GM21526 (cell line): ENCODE results near the gene BRCC3.
A peak's percentile ranks its signal among the peaks of the same experiment; 100 is the strongest.

ENCODE experiments used
- ATAC-seq: cut with Tn5 transposase; IDR thresholded peaks from one replicate; pipeline ENCODE4 v1.9.1; 2021; ENCODE audit warnings: moderate library complexity; ENCODE audit not compliant: unreplicated experiment, low FRiP score

BRCC3 gene

GRCh38 chrX:155056877-155057792 is 14.2 kb upstream of the BRCC3 start:
- ATAC-seq: peak; percentile 79

- ATAC-seq: no peak
These were observed 9.5 kb upstream of the BRCC3 start for GRCh38 chrX:155061760-155062159.

- ATAC-seq: no peak
These were observed 6.1 kb upstream of the BRCC3 start for GRCh38 chrX:155065035-155065734.

GRCh38 chrX:155068165-155068564 is 3.1 kb upstream of the BRCC3 start:
- ATAC-seq: no peak

- ATAC-seq: no peak
These were observed 1.9 kb upstream of the BRCC3 start for GRCh38 chrX:155069414-155069813.

GRCh38 chrX:155070038-155070437 is 1.3 kb upstream of the BRCC3 start:
- ATAC-seq: no peak

GRCh38 chrX:155070663-155070974 is 689 bp upstream of the BRCC3 start:
- peak; percentile 19 for ATAC-seq

- no peak for ATAC-seq
These were observed 479 bp downstream of the BRCC3 start for GRCh38 chrX:155071694-155072280.

GRCh38 chrX:155086202-155086840 is 15.0 kb downstream of the BRCC3 start:
- ATAC-seq: no peak

GRCh38 chrX:155086961-155087735 is 15.8 kb downstream of the BRCC3 start:
- ATAC-seq: no peak

- no peak for ATAC-seq
These were observed 23.3 kb downstream of the BRCC3 start for GRCh38 chrX:155094468-155095061.

GRCh38 chrX:155105919-155106318 is 34.6 kb downstream of the BRCC3 start:
- ATAC-seq: no peak

GRCh38 chrX:155108427-155108826 is 37.1 kb downstream of the BRCC3 start:
- no peak for ATAC-seq

- no peak for ATAC-seq
These were observed 40.9 kb downstream of the BRCC3 start for GRCh38 chrX:155112171-155112570.

GRCh38 chrX:155113097-155113496 is 41.8 kb downstream of the BRCC3 start:
- ATAC-seq: no peak

- no peak for ATAC-seq
These were observed 44.0 kb downstream of the BRCC3 start for GRCh38 chrX:155115174-155115819.

- no peak for ATAC-seq
These were observed 56.2 kb downstream of the BRCC3 start for GRCh38 chrX:155127465-155127864.

- no peak for ATAC-seq
These were observed 56.6 kb downstream of the BRCC3 start for GRCh38 chrX:155127940-155128339.

- no peak for ATAC-seq
These were observed 60.8 kb downstream of the BRCC3 start for GRCh38 chrX:155132110-155132509.
